HG03432 (cell line): ENCODE results near the gene SMARCD3.

Source experiments
- ATAC-seq: cut with Tn5 transposase; IDR thresholded peaks from one replicate; pipeline ENCODE4 v1.9.1; 2021; ENCODE audit warnings: mild to moderate bottlenecking, moderate library complexity; ENCODE audit not compliant: unreplicated experiment

The SMARCD3 gene

DNA sequence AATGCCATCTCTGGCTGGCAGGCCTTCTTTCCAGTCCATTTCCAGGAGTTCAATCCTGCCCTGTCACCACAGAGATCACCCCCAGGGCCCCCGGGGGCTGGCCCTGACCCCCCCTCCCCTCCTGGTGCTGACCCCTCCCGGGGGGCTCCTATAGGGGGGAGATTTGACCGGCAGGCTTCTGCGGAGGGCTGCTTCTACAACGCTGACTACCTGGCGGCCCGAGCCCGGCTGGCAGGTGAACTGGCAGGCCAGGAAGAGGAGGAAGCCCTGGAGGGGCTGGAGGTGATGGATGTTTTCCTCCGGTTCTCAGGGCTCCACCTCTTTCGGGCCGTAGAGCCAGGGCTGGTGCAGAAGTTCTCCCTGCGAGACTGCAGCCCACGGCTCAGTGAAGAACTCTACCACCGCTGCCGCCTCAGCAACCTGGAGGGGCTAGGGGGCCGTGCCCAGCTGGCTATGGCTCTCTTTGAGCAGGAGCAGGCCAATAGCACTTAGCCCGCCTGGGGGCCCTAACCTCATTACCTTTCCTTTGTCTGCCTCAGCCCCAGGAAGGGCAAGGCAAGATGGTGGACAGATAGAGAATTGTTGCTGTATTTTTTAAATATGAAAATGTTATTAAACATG is 10.2 kb downstream of the SMARCD3 start:
- no peak for ATAC-seq

DNA sequence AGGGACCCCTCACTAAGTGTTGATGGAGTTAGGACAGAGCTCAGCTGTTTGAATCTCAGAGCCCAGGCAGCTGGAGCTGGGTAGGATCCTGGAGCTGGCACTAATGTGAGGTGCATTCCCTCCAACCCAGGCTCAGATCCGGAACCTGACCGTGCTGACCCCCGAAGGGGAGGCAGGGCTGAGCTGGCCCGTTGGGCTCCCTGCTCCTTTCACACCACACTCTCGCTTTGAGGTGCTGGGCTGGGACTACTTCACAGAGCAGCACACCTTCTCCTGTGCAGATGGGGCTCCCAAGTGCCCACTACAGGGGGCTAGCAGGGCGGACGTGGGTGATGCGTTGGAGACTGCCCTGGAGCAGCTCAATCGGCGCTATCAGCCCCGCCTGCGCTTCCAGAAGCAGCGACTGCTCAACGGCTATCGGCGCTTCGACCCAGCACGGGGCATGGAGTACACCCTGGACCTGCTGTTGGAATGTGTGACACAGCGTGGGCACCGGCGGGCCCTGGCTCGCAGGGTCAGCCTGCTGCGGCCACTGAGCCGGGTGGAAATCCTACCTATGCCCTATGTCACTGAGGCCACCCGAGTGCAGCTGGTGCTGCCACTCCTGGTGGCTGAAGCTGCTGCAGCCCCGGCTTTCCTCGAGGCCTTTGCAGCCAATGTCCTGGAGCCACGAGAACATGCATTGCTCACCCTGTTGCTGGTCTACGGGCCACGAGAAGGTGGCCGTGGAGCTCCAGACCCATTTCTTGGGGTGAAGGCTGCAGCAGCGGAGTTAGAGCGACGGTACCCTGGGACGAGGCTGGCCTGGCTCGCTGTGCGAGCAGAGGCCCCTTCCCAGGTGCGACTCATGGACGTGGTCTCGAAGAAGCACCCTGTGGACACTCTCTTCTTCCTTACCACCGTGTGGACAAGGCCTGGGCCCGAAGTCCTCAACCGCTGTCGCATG is 11.0 kb downstream of the SMARCD3 start:
- ATAC-seq = no peak

DNA sequence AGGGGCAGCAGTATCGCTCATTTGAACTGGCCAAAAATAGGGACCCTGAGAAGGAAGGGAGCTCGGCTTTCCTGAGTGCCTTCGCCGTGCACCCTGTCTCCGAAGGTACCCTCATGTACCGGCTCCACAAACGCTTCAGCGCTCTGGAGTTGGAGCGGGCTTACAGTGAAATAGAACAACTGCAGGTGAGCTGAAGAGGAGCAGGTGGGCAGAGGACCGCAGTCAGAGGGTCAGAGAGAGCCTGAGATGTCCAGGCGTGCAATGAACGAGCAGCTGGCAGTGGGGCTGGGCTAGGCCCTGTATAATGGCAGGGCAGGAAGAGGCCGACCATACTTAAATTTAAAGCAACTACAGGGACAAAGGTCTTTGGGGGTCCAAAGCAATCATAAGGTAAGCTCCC is 12.1 kb downstream of the SMARCD3 start:
- no peak for ATAC-seq

DNA sequence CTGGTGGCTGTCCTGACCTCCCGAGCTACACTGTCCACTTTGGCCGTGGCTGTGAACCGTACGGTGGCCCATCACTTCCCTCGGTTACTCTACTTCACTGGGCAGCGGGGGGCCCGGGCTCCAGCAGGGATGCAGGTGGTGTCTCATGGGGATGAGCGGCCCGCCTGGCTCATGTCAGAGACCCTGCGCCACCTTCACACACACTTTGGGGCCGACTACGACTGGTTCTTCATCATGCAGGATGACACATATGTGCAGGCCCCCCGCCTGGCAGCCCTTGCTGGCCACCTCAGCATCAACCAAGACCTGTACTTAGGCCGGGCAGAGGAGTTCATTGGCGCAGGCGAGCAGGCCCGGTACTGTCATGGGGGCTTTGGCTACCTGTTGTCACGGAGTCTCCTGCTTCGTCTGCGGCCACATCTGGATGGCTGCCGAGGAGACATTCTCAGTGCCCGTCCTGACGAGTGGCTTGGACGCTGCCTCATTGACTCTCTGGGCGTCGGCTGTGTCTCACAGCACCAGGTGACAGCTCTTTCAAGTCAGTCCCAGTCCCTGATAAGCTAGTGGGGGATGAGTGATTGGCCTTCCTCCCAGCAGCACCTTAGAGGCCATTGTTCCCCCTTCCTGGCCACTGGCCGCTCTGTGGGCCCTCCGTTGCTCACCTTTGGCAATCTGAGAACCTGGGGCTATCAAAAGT is 13.3 kb downstream of the SMARCD3 start:
- ATAC-seq = no peak

DNA sequence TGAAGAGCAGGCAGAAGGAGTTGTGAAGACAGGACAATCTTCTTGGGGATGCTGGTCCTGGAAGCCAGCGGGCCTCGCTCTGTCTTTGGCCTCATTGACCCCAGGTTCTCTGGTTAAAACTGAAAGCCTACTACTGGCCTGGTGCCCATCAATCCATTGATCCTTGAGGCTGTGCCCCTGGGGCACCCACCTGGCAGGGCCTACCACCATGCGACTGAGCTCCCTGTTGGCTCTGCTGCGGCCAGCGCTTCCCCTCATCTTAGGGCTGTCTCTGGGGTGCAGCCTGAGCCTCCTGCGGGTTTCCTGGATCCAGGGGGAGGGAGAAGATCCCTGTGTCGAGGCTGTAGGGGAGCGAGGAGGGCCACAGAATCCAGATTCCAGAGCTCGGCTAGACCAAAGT is 14.7 kb downstream of the SMARCD3 start:
- no peak for ATAC-seq

DNA sequence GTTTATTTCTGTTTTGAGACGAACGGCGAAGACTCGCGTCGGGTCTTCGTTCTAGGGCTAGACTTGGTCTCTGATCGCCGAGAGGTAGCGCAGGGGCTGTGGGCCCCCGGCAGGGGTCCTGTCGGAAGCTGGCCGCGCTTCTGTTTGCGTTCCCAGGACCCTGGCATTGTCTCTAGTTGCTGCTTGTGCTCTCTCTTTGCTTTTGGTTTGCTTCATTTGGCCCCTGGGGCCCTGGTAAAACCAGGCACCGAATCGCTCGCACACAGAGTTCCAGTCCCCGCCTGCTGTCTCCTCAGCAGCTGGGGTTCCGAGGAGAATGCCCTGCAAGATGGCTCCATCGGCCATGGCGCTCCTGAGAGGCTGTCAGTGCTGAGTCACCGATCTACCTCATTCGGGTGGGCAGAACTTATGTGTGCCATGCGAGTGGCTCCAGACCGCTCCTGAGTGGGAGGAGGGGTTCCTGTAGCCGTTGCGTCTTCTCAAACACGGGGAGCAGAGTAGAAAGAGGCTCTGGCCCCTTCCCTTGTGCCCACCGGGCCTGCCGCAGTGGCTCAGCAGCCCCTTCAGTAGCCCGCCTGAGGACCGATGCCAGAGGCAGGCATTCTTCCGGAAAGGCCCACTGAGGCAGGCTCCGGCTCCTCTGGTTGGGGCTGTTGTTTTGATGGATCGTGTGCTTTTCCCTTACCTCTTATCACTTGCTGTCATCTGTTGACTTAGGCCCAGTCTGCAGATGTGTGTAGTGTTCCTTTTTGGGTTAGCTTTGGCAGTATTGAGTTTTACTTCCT is 15.4 kb downstream of the SMARCD3 start:
- ATAC-seq = peak; percentile 42

DNA sequence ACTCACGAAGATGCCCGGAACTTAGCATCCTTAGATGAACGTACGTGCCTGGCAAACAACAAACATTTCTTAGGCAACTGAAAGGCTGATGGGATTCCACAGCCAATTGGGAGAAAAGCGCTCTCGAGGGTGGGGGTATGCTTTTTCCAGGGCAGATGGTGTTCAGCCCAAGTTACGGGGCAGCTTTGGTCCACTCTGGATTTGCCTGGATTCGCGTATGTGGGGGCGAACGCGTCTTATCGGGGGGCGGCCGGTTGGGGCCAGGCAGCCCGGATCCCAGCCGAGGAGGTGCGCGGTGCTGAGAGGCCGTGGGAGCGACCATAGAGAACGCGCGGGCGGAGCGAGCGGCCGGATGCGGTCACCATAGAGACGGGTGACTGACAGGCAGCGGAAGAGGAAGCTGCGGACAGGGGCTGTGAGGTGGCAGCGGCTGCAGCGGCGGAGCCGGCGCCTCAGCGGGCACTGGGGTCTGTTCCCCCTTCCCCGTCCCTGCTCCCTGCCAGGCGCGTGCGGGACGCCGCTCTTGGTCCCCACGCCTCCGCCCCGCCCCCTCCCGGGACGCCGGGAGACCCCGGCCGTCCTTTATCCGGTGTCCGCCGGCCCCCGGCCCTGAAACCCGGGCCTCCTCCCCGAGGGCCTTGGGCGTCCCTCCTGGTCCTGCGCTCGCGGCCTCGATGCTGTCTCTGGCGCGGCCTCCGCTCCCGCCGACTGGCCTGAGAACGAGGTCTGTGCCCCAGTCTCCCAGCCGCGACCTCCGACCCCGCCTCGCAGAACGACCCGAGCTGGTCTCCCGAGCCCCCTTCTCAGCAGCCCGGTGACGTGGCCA is 16.2 kb downstream of the SMARCD3 start, which contains the start of gene CHPF2:
TSS of gene CHPF2 (plus strand) at position 393 of the 826 bp plus-strand sequence. CDS start 1,529 bp downstream, outside the sequence.
- ATAC-seq = peak; percentile 97

DNA sequence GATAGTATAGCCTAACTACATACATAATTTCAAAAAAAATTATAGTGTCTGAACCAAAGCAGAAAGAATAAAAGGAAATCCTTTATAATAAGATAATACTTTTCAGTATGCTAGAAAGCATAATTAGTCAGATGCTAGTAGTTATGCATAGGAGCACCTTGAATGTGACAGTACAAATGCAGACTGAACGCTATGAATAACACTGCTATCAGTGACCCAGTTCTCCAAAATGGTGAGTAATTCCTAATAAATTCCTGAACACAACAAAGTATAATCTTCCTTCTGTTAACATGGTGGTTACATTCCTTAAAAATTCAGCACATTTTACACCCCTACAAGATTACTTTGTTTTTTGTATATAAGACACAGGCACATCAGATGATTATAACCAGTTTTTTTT is 17.4 kb downstream of the SMARCD3 start:
- no peak for ATAC-seq

DNA sequence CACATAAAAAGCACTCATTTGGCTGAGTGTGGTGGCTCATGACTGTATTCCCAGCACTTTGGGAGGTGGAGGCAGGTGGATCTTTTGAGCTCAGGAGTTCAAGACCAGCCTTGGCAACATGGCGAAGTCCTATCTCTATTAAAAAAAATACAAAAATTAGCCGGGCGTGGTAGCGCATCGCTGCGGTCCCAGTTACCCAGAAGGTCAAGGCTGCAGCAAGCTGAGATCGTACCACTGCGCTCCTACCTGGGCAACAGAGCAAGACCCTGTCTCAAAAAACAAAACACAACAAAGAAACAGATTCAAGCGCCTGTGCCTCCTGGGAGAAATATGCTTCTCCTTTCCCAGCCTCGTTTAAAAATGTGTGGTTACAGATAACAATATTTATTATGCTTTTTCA is 19.2 kb downstream of the SMARCD3 start:
- no peak for ATAC-seq

DNA sequence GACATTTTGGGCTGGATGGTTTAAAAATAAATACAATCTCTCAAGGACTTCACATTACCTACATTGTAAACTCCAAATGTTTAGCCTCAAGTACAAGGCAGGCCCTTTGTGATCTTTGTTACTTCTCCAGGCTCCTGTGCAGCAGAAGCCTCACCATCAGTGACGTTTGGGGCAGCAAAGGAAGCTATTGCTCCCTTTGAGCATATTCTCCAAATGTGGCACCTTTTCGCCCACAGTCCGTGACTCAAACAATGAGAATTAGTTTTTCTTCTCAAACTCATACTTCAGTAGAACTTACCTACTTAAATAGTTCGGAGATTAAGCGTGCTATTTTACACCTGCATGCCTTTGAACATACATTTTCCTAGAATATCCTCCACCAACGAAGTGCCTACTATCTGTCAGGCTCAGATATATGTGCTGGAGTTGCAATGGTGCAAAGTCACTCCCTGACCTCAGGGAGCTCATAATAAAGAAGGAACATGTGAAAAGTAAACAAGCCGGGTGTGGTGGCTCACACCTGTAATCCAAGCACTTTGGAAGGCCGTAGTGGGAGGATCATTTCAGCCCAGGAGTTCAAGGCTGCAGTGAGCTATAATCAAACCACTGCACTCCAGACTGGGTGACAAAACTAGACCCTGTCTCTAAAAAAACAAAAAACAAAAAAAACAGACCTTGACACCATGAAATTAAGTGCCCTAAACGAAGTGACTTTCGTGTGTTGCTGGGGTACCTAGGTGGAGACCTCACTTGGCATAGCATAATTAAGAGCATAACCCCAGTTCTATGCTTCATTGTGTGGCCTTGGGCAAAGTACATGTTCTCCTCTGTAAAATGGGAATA is 20.2 kb downstream of the SMARCD3 start:
- ATAC-seq = no peak

DNA sequence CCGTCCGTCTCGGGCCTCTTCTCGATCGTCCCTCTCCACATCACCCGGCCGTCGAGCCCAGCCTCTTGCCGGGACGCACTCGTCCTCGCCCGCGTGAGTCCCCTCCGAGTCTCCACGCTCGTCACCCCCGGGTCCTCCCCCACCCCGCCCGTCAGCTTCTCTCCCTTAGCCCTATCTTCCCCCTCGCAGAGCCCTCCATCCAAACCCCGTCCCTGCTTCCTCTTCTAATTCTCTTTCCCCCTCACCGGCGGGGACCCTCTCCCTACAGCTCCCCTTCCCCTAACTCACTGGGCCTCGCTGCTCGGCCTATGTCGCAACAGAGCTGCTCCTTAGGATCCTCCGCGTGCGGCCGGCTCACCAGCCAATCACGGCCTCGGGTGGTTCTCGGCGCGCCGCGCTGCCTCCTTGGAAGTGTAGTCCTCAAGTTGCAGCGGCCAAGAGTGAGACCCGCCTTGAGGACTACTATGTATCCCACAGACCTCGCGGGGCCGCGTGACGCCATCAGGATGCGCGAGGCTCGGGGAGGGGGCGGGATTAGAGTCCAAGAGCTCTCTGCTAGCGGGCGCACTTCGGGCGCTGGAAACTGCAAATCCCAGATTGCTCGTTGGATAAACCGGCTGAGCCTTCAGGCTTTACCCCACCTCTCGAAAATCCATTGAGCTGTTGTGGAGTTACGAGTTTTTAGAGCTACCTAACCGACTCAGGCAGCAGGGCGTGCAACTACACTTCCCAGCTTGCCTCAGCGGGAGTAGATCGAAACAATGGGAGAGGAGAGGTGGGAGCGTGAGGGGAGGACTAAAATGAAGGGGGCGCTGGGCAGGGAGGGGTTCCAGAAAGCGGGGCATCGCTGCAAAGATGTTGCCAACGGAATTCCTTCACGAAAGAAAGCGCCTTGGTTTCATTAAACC is 21.4 kb downstream of the SMARCD3 start, which contains the start of gene ABCF2:
TSS of gene ABCF2 (minus strand) at position 331 of the 908 bp plus-strand sequence. CDS start 747 bp downstream, outside the sequence.
- peak; percentile 100 for ATAC-seq

DNA sequence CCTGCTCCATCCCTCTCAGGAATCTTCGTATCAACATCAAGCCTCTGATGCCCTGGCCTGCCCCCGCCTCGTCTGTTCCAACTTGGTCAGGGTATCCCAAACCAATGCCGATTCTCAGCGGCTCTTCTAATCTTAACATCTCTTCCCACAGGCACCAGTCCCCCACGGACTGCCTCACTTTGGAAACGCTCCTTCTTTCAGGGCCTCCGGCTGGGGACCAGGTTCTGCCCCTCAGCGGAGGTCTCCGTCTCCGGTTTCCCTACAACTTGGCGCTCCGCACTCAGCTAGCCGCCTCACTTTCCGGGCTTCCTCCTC is 22.0 kb downstream of the SMARCD3 start:
- peak; percentile 13 for ATAC-seq

DNA sequence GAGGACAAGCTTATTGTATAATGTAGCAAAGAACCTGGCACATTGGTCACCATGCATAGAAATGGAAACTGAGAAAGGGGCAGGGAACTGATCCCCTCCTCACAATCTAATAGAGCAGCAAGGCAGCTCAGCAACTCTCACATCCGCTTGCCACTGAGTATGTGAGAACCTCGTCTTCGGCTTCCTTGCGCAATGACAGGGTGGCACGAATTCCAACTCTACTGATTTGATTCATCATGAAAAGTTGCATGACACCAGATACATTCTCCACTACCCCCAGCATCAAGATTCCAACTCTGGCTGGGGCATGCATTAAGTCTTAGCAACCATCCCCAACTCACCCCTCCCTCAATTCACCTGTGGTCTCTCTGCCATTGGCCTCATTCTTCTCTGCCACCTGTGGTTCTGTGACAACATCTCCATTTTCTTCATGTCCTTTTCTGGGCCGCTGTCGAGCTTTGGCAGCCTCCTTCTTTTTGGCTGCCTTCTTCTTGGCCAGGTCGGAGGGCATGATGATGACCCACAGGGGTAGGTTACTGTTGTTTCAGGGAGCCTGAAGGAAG is 22.5 kb downstream of the SMARCD3 start:
- ATAC-seq = no peak

DNA sequence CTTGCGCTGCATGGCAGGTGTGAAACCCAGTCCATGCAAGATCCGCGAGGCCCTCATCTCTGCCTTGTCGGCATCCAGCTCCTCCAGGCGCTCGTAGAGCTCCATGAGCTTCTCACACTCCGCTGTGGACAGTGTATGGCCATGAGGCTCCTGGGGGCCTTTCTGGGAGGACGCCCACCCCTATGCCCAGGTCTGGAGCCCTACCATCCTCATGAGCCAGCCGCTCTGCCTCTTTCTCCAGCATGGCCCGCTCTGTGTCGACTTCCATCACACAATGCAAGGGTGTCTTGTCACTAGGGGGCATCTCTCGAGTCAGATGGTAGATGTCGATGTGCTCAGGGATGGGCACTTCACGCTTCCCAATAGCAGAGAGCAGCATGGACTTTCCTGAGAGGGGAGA is 24.8 kb downstream of the SMARCD3 start:
- no peak for ATAC-seq

DNA sequence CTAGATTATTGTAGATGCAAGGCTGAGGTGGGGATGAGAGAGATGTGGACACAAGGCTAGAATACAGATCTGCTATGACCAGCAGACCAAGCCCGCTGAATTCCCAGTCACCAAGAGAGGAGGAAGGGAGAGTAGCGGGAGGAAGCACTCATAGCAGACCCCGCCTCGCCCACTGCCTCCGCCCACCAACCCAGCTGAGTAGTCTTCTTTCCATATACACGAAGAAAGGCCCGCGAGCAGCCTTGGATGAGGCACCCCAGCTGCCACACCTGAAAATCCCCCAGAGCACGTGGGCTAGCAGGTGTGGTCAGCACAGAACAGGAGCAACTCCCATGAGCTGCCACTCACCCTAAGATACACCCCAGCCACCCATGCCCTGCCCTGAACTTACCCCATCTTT is 30.3 kb downstream of the SMARCD3 start:
- ATAC-seq = no peak

DNA sequence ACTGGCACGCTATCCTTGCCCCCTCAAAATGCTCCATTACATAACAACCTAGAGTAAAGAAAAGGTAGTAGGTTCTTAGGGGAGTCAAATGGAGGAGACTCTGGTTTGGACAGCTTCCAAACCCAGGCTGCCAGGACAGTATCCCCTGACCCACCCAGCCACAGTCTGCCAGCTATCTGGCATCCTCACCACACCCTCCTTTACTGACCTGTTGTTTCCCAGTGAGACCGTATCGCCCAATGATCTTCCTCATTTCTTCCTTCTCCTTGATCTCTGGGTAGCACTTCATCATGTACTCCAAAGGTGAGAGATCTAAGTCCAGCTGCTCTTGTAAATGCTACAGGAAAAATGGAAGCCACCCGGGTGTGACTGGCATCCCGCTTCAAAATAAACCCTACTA is 33.1 kb downstream of the SMARCD3 start:
- no peak for ATAC-seq

DNA sequence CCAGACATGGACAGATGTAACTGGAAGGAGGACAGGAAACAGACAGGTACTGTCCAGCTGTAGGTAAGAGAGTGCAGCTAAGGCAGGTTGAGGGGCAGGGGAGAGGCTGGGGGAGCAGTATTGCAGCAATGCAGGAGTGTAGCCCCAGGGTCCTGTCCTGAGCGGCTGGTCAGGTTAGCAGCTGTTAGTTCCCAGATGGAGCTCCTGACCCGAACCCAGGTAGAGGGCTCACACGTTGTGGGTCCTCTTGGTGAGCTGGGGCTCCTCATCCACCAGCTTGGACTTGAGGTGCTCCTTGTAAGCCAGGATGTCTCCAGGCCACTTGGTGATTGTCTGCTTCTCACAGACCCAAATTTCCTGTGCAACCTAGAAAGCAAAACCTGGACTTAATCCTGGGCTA is 34.7 kb downstream of the SMARCD3 start:
- no peak for ATAC-seq

DNA sequence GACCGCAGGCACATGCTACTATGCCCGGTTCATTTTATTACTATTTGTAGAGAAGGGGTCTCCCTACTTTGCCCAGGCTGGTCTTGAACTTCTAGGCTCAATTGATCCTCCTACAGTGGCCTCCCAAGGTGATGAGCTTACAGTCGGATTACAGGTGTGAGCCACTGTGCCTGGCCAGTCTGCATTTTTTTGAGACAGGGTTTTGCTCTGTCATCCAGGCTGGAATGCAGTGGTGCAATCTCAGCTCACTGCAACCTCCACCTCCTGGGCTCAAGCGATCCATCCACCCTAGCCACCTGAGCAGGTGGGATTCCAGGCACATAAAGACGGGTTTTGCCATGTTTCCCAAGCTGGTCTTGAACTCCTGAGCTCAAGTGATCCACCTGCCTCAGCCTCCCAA is 35.9 kb downstream of the SMARCD3 start:
- no peak for ATAC-seq
